PC-9 (cell line): ENCODE measurements around the gene DNAH7. TPM values are rescaled to one million over a fixed set of nuclear protein-coding genes. Genes with fewer than 3 reads are reported as not detected.

ENCODE experiments used
- BruUV-seq: library from RNA; stranded (reverse); fragments of 400-500 nt; replicated peaks from 2 replicates; lab custom pipeline; 2021; lab: Mats Ljungman, UMichigan
- CTCF ChIA-PET: fragments of 300-600 bp; sonication (Branson Sonifier 250); formaldehyde crosslinking; loops from one replicate; lab custom pipeline; 2022; ENCODE audit warnings: antibody characterized with exemption; lab: Charles Lee
- POLR2A ChIA-PET: fragments of 300-600 bp; sonication (Branson Sonifier 250); formaldehyde crosslinking; loops from one replicate; lab custom pipeline; 2022; ENCODE audit warnings: antibody characterized with exemption; ENCODE audit not compliant: unreplicated experiment; lab: Charles Lee
- DNase-seq, 2 experiments: peaks; one replicate each; pipeline versions ENCODE4 v3.0.0 to v3.0.0-alpha.2; 2015 to 2022; ENCODE audit warnings: mixed read lengths in 1 of 2
- H2AFZ ChIP-seq: fragments of 200-600 bp; sonication (generic); 2 replicates; pipeline ENCODE4 v1.8.1; 2017; ENCODE audit warnings: antibody characterized with exemption
- H3F3A ChIP-seq: fragments of 200-600 bp; sonication (generic); 2 replicates; pipeline ENCODE4 v1.8.1; 2017; ENCODE audit warnings: antibody characterized with exemption, mild to moderate bottlenecking, low read depth; ENCODE audit not compliant: insufficient read depth
- H3K27ac ChIP-seq: fragments of 200-600 bp; sonication (generic); 2 replicates; pipeline ENCODE4 v1.6.1; 2016; ENCODE audit warnings: mixed run types
- H3K27me3 ChIP-seq: fragments of 200-600 bp; sonication (generic); 2 replicates; pipeline ENCODE4 v1.6.1; 2016; ENCODE audit warnings: low read depth, mixed run types; ENCODE audit not compliant: insufficient read depth
- H3K36me3 ChIP-seq: fragments of 200-600 bp; sonication (generic); 2 replicates; pipeline ENCODE4 v1.6.1; 2016; ENCODE audit warnings: low read depth, mixed run types
- H3K4me1 ChIP-seq: fragments of 200-600 bp; sonication (generic); replicated peaks from 2 replicates; pipeline ENCODE4 v1.6.1; 2016; ENCODE audit warnings: mixed run types; ENCODE audit not compliant: insufficient read depth
- H3K4me2 ChIP-seq: fragments of 200-600 bp; sonication (generic); 2 replicates; pipeline ENCODE4 v1.6.1; 2017; ENCODE audit warnings: mixed run types
- H3K4me3 ChIP-seq: fragments of 200-600 bp; sonication (generic); 2 replicates; pipeline ENCODE4 v1.6.1; 2016; ENCODE audit warnings: mixed run types
- H3K79me2 ChIP-seq: fragments of 200-600 bp; sonication (generic); 2 replicates; pipeline ENCODE4 v1.6.1; 2017; ENCODE audit warnings: low read depth, mixed run types
- H3K9me2 ChIP-seq: fragments of 200-600 bp; sonication (generic); 2 replicates; pipeline ENCODE4 v1.8.1; 2017; ENCODE audit warnings: mild to moderate bottlenecking; ENCODE audit not compliant: insufficient read depth
- H3K9me3 ChIP-seq: fragments of 200-600 bp; sonication (generic); 2 replicates; pipeline ENCODE4 v1.8.1; 2016; ENCODE audit warnings: low read depth; ENCODE audit not compliant: insufficient read depth
- H4K20me1 ChIP-seq: fragments of 200-600 bp; sonication (generic); 2 replicates; pipeline ENCODE4 v1.8.1; 2017; ENCODE audit not compliant: insufficient read depth
- EZH2 ChIP-seq: fragments of 200-600 bp; sonication (generic); IDR thresholded peaks from 2 replicates; pipeline ENCODE4 v1.8.0; 2017; ENCODE audit warnings: antibody characterized with exemption, low read depth
- intact Hi-C: fragments of 100-400 bp; cut with micrococcal nuclease; formaldehyde crosslinking; loops from one replicate; pipeline ENCODE4 v1.10.0; 2022; ENCODE audit not compliant: unreplicated experiment
- total RNA-seq: library from RNA; stranded (reverse); gene quantifications from 2 replicates; pipeline ENCODE4 v1.2.3, GENCODE V29; 2021
- TF ChIP-seq, protein P1 (sequence below): fragments of 200-600 bp; sonication (generic); conservative IDR thresholded peaks from 2 replicates; pipeline ENCODE4 v1.6.1; 2017; ENCODE audit warnings: mixed run types, antibody characterized with exemption, mild to moderate bottlenecking, moderate library complexity

Gene DNAH7
- total RNA-seq, 1 experiment from 2014 or later = 3.8 TPM

GRCh38 chr2:195779491-195779890 is 289.1 kb downstream of the DNAH7 start:
- BruUV-seq = no TSS peak
- H2AFZ ChIP-seq = no peak overlapping the region
- intact Hi-C loops = no loop called here

GRCh38 chr2:195769975-195770374 is 298.7 kb downstream of the DNAH7 start:
- intact Hi-C loops = no loop called here
- no peak overlapping the region for H2AFZ ChIP-seq
- POLR2A ChIA-PET = no interaction called here
- no peaks in the 10 kb centered on the region for H4K20me1 ChIP-seq
- H3F3A ChIP-seq = no peaks in the 10 kb centered on the region
- H3K9me3 ChIP-seq = no peaks in the 10 kb centered on the region
- H3K4me3 ChIP-seq = no peak overlapping the region
- CTCF ChIA-PET = no interaction called here
- no peaks in the 10 kb centered on the region for H3K4me1 ChIP-seq
- H3K4me2 ChIP-seq = no peak overlapping the region
- H3K79me2 ChIP-seq = no peaks in the 10 kb centered on the region
- H3K9me2 ChIP-seq = no peaks in the 10 kb centered on the region
- no TSS peak for BruUV-seq
- DNase-seq = no peak
- no peak overlapping the region for H3K27ac ChIP-seq
- H3K27me3 ChIP-seq = no peaks in the 10 kb centered on the region
- H3K36me3 ChIP-seq = no peaks in the 10 kb centered on the region
- TF ChIP-seq EZH2 = no peak
- TF ChIP-seq, protein P1, sequence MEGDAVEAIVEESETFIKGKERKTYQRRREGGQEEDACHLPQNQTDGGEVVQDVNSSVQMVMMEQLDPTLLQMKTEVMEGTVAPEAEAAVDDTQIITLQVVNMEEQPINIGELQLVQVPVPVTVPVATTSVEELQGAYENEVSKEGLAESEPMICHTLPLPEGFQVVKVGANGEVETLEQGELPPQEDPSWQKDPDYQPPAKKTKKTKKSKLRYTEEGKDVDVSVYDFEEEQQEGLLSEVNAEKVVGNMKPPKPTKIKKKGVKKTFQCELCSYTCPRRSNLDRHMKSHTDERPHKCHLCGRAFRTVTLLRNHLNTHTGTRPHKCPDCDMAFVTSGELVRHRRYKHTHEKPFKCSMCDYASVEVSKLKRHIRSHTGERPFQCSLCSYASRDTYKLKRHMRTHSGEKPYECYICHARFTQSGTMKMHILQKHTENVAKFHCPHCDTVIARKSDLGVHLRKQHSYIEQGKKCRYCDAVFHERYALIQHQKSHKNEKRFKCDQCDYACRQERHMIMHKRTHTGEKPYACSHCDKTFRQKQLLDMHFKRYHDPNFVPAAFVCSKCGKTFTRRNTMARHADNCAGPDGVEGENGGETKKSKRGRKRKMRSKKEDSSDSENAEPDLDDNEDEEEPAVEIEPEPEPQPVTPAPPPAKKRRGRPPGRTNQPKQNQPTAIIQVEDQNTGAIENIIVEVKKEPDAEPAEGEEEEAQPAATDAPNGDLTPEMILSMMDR = no peak

More at GRCh38 chr2:195779491-195779890, 289.1 kb downstream of the DNAH7 start:
- H4K20me1 ChIP-seq = no peaks in the 10 kb centered on the region
- H3F3A ChIP-seq = no peaks in the 10 kb centered on the region
- no peaks in the 10 kb centered on the region for H3K4me1 ChIP-seq
- no peaks in the 10 kb centered on the region for H3K9me3 ChIP-seq
- H3K4me3 ChIP-seq = no peak overlapping the region
- ChIA-PET POLR2A (interaction anchor here (0.5 kb wide), 1 partner anchor 103 kb away, joined by 5 read pairs; no protein-coding TSS in a partner anchor), CTCF (no interaction called here)
- no peak for TF ChIP-seq EZH2
- TF ChIP-seq, protein P1 = no peak
- H3K79me2 ChIP-seq = no peaks in the 10 kb centered on the region
- H3K9me2 ChIP-seq = no peaks in the 10 kb centered on the region
- no peaks in the 10 kb centered on the region for H3K27me3 ChIP-seq
- H3K27ac ChIP-seq = no peak overlapping the region
- H3K4me2 ChIP-seq = no peak overlapping the region
- H3K36me3 ChIP-seq = no peaks in the 10 kb centered on the region
- DNase-seq = no peak

DNA sequence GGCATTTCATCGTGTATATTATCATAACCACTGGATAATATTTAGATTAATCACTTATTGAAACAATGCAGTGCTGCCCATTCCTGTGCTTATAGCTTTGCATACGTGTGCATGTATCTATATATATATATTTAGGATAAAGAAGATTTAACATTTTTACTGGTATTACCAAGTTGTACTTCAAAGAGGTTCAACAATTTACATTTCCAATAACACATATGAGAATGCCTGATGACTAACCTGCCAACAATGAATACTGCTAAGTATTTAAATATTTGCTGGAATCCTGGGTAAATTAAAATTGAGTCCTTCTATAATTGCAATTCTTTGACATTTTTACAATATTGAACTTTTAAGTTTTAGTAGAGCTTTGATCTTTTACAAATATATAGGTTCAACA is 300.2 kb downstream of the DNAH7 start:
- Histone ChIP-seq H3F3A (no peaks in the 10 kb centered on the region), H3K36me3 (no peaks in the 10 kb centered on the region), H3K27ac (no peak overlapping the region), H3K9me3 (0 out of 2 replicates have a peak, but pooled peaks cover 11% of the 10 kb centered on the region), H4K20me1 (no peaks in the 10 kb centered on the region), H2AFZ (no peak overlapping the region), H3K79me2 (no peaks in the 10 kb centered on the region), H3K4me3 (no peak overlapping the region), H3K4me2 (no peak overlapping the region), H3K27me3 (no peaks in the 10 kb centered on the region), H3K9me2 (no peaks in the 10 kb centered on the region), H3K4me1 (no peaks in the 10 kb centered on the region)
- DNase-seq = no peak
- ChIA-PET POLR2A (no interaction called here), CTCF (no interaction called here)
- TF ChIP-seq, protein P1 = no peak
- no peak for TF ChIP-seq EZH2
- BruUV-seq = no TSS peak
- intact Hi-C loops = no loop called here
